Endothelial cell (in vitro differentiated cells): ENCODE measurements around the gene COPG1. TPM values are rescaled to one million over a fixed set of nuclear protein-coding genes. Genes with fewer than 3 reads are reported as not detected.

Experiments used
- DNase-seq: peaks from one replicate; pipeline ENCODE4 v3.0.0; 2021; ENCODE audit warnings: low spot score
- H3K27ac Mint-ChIP-seq: one replicate; pipeline ENCODE4 v1.8.0; 2021; ENCODE audit warnings: mixed read lengths, inconsistent platforms; ENCODE audit not compliant: unreplicated experiment
- H3K27me3 Mint-ChIP-seq: one replicate; pipeline ENCODE4 v1.8.0; 2021; ENCODE audit warnings: mild to moderate bottlenecking, moderate library complexity, mixed read lengths, inconsistent platforms; ENCODE audit not compliant: unreplicated experiment
- H3K36me3 Mint-ChIP-seq: one replicate; pipeline ENCODE4 v1.8.0; 2021; ENCODE audit warnings: mild to moderate bottlenecking, low read depth, mixed read lengths, inconsistent platforms; ENCODE audit not compliant: unreplicated experiment
- H3K4me1 Mint-ChIP-seq: one replicate; pipeline ENCODE4 v1.8.0; 2021; ENCODE audit warnings: mild to moderate bottlenecking, mixed read lengths, inconsistent platforms; ENCODE audit not compliant: unreplicated experiment
- H3K4me3 Mint-ChIP-seq: one replicate; pipeline ENCODE4 v1.8.0; 2021; ENCODE audit warnings: mild to moderate bottlenecking, mixed read lengths, inconsistent platforms; ENCODE audit not compliant: unreplicated experiment
- H3K9me3 Mint-ChIP-seq: one replicate; pipeline ENCODE4 v1.8.0; 2021; ENCODE audit warnings: mixed read lengths, inconsistent platforms; ENCODE audit not compliant: unreplicated experiment
- total RNA-seq: library from RNA; stranded (reverse); fragmentation: NEBNext Ultra II Directional; extraction: Animal tissue kit (Norgen Biotek cat#: 25700); gene quantifications from one replicate; pipeline ENCODE4 v1.2.1, GENCODE V29; 2021; ENCODE audit not compliant: unreplicated experiment
- TF ChIP-seq, protein P1 (sequence below): fragments of 200-600 bp; sonication (generic); IDR thresholded peaks from one replicate; pipeline ENCODE4 v1.5.0; 2021; ENCODE audit warnings: antibody characterized with exemption; ENCODE audit not compliant: unreplicated experiment

Gene COPG1
- total RNA-seq, 1 donor from 2014 or later: 149 TPM

- H3K9me3 Mint-ChIP-seq: no peaks in the 10 kb centered on the region
- peak overlapping the region; percentile 94 for H3K27ac Mint-ChIP-seq
- peaks cover 16% of the 10 kb centered on the region for H3K4me1 Mint-ChIP-seq
- DNase-seq: peak; percentile 56
- H3K4me3 Mint-ChIP-seq: peak overlapping the region; percentile 98
- TF ChIP-seq, protein P1, sequence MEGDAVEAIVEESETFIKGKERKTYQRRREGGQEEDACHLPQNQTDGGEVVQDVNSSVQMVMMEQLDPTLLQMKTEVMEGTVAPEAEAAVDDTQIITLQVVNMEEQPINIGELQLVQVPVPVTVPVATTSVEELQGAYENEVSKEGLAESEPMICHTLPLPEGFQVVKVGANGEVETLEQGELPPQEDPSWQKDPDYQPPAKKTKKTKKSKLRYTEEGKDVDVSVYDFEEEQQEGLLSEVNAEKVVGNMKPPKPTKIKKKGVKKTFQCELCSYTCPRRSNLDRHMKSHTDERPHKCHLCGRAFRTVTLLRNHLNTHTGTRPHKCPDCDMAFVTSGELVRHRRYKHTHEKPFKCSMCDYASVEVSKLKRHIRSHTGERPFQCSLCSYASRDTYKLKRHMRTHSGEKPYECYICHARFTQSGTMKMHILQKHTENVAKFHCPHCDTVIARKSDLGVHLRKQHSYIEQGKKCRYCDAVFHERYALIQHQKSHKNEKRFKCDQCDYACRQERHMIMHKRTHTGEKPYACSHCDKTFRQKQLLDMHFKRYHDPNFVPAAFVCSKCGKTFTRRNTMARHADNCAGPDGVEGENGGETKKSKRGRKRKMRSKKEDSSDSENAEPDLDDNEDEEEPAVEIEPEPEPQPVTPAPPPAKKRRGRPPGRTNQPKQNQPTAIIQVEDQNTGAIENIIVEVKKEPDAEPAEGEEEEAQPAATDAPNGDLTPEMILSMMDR: no peak
- peaks cover 6% of the 10 kb centered on the region for H3K27me3 Mint-ChIP-seq
- H3K36me3 Mint-ChIP-seq: peaks cover 36% of the 10 kb centered on the region
These were observed 29.8 kb downstream of the COPG1 start for GRCh38 chr3:129278966-129279906.

GRCh38 chr3:129280183-129280582 lies 30.8 kb downstream of the COPG1 start:
- Mint-ChIP-seq H3K4me3 (peak overlapping the region; percentile 98), H3K27ac (no peak overlapping the region), H3K36me3 (peaks cover 27% of the 10 kb centered on the region), H3K4me1 (peaks cover 16% of the 10 kb centered on the region), H3K9me3 (no peaks in the 10 kb centered on the region), H3K27me3 (peaks cover 6% of the 10 kb centered on the region)
- TF ChIP-seq, protein P1: no peak
- DNase-seq: no peak

- TF ChIP-seq, protein P1: no peak
- Mint-ChIP-seq H3K36me3 (peaks cover 14% of the 10 kb centered on the region), H3K27ac (no peak overlapping the region), H3K9me3 (no peaks in the 10 kb centered on the region), H3K4me1 (peaks cover 16% of the 10 kb centered on the region), H3K27me3 (peaks cover 6% of the 10 kb centered on the region), H3K4me3 (no peak overlapping the region)
- DNase-seq: no peak
These were observed 32.3 kb downstream of the COPG1 start for GRCh38 chr3:129281726-129282125.

GRCh38 chr3:129282727-129283327 lies 33.4 kb downstream of the COPG1 start:
- no peak overlapping the region for H3K27ac Mint-ChIP-seq

More at GRCh38 chr3:129282727-129283327, 33.4 kb downstream of the COPG1 start:
- Mint-ChIP-seq H3K36me3 (peaks cover 7% of the 10 kb centered on the region), H3K9me3 (no peaks in the 10 kb centered on the region), H3K4me3 (no peak overlapping the region), H3K4me1 (peaks cover 13% of the 10 kb centered on the region), H3K27me3 (peaks cover 6% of the 10 kb centered on the region)
- TF ChIP-seq, protein P1: no peak
- no peak for DNase-seq
